Metanephros (tissue), 1 donor: ENCODE results near the gene FAM47C. TPM values are rescaled to one million over a fixed set of nuclear protein-coding genes. Genes with fewer than 3 reads are reported as not detected.

ENCODE experiments used
- total RNA-seq: library from RNA; depleted of rRNA; stranded (reverse); fragments of >200 nt; gene quantifications from one replicate; pipeline ENCODE4 v1.2.3, GENCODE V29; 2014

Gene FAM47C
- not detected for total RNA-seq

GRCh38 chrX:37008182-37008581 is at the start of gene FAM47C:
TSS of gene FAM47C (plus strand) at chrX:37008366. CDS start at chrX:37008411, 45 bp downstream.

